Keratinocyte (primary cell): ENCODE measurements around the gene MS4A4A. TPM values are rescaled to one million over a fixed set of nuclear protein-coding genes. Genes with fewer than 3 reads are reported as not detected.

Experiments
- DNase-seq: peaks from one replicate; pipeline ENCODE4 v3.0.0-alpha.2; 2011; ENCODE audit warnings: low read depth, missing footprints, low spot score
- FAIRE-seq: peaks from 2 replicates; lab custom pipeline; 2011; peaks lifted over from hg19 to GRCh38; lab: Jason Lieb, UNC
- H2AFZ ChIP-seq: 2 replicates; pipeline ENCODE4 v1.6.0; 2012; ENCODE audit warnings: low read length, control low read depth, inconsistent platforms; ENCODE audit not compliant: control insufficient read depth
- H3K27ac ChIP-seq: 2 replicates; pipeline ENCODE4 v1.5.1; 2011; ENCODE audit warnings: low read length; ENCODE audit not compliant: control insufficient read depth, insufficient read depth
- H3K27me3 ChIP-seq: 3 replicates; pipeline ENCODE4 v1.6.0; 2011; ENCODE audit warnings: low read length; ENCODE audit not compliant: control insufficient read depth, insufficient read depth; ENCODE audit errors: extremely low read depth
- H3K36me3 ChIP-seq, 2 experiments: 2 replicates in 1 of 2; 3 replicates in 1 of 2; pipeline ENCODE4 v1.5.1; 2011; ENCODE audit warnings: low read length in 2 of 2, mild to moderate bottlenecking in 1 of 2; ENCODE audit not compliant: control insufficient read depth in 2 of 2, insufficient read depth in 2 of 2; ENCODE audit errors: extremely low read depth in 1 of 2
- H3K4me1 ChIP-seq: 3 replicates; pipeline ENCODE4 v1.5.1; 2011; ENCODE audit warnings: low read length; ENCODE audit not compliant: control insufficient read depth, insufficient read depth; ENCODE audit errors: extremely low read depth
- H3K4me2 ChIP-seq: 3 replicates; pipeline ENCODE4 v1.6.0; 2011; ENCODE audit warnings: low read depth, low read length; ENCODE audit not compliant: control insufficient read depth, insufficient read depth; ENCODE audit errors: extremely low read depth
- H3K4me3 ChIP-seq, 3 experiments: fragments of 200-600 bp in 1 of 3; sonication (generic) in 1 of 3; 2 replicates in 2 of 3; 3 replicates in 1 of 3; pipeline ENCODE4 v1.5.1; 2011 to 2016; ENCODE audit warnings: low read length in 3 of 3, mild to moderate bottlenecking in 3 of 3, control low read depth in 2 of 3, inconsistent platforms in 1 of 3, low read depth in 1 of 3, mixed read lengths in 1 of 3, mixed run types in 1 of 3, moderate library complexity in 1 of 3; ENCODE audit not compliant: control insufficient read depth in 2 of 3, insufficient read depth in 2 of 3; ENCODE audit errors: extremely low read depth in 1 of 3
- H3K79me2 ChIP-seq: 2 replicates; pipeline ENCODE4 v1.6.0; 2012; ENCODE audit warnings: low read length; ENCODE audit not compliant: control insufficient read depth, insufficient read depth
- H3K9ac ChIP-seq: 3 replicates; pipeline ENCODE4 v1.6.0; 2011; ENCODE audit warnings: low read length; ENCODE audit not compliant: control insufficient read depth, insufficient read depth; ENCODE audit errors: extremely low read depth
- H3K9me1 ChIP-seq: 3 replicates; pipeline ENCODE4 v1.6.0; 2011; ENCODE audit warnings: low read length; ENCODE audit not compliant: control insufficient read depth, insufficient read depth; ENCODE audit errors: extremely low read depth
- H3K9me3 ChIP-seq: 2 replicates; pipeline ENCODE4 v1.5.1; 2012; ENCODE audit warnings: low read depth, low read length; ENCODE audit not compliant: control insufficient read depth
- H4K20me1 ChIP-seq: 3 replicates; pipeline ENCODE4 v1.6.0; 2011; ENCODE audit warnings: low read length; ENCODE audit not compliant: control insufficient read depth, insufficient read depth; ENCODE audit errors: extremely low read depth
- EZH2 ChIP-seq: IDR thresholded peaks from one replicate; pipeline ENCODE4 v1.6.1; 2012; ENCODE audit warnings: inconsistent platforms, mild to moderate bottlenecking, low read length, moderate library complexity
- dilution Hi-C: fragments of 300-500 bp; cut with MboI; formaldehyde crosslinking; loops from one replicate; pipeline ENCODE4 v1.7.0; 2020; ENCODE audit warnings: low sequenced_read_pairs; ENCODE audit not compliant: extremely low pct_ligation_motif_present
- polyA plus RNA-seq, 5 experiments: library from polyadenylated mRNA; depleted of rRNA in 3 of 5; stranded (reverse) in 3 of 5; stranded (forward) in 1 of 5; unstranded in 1 of 5; fragments of >200 nt; gene quantifications; 1 replicate in 1 of 5; 2 replicates in 3 of 5; 3 replicates in 1 of 5; pipeline versions ENCODE4 v1.2.1 to v1.2.3, GENCODE V29; 2011 to 2012; ENCODE audit warnings: missing spikeins in 2 of 5, low read depth in 1 of 5, low replicate concordance in 1 of 5
- TF ChIP-seq, protein P1 (sequence below), 3 experiments: IDR thresholded peaks in 1 of 3; conservative IDR thresholded peaks in 1 of 3; optimal IDR thresholded peaks in 1 of 3; 2 replicates in 2 of 3; 3 replicates in 1 of 3; pipeline versions ENCODE3 to v1.5.1; 2011; ENCODE audit warnings: low read length in 3 of 3, mild to moderate bottlenecking in 3 of 3, moderate library complexity in 2 of 3, control low read depth in 1 of 3, inconsistent platforms in 1 of 3; ENCODE audit not compliant: insufficient read depth in 2 of 3; ENCODE audit errors: extremely low read depth in 1 of 3

Gene MS4A4A
- polyA plus RNA-seq, 1 donor (not counting 4 experiments of a cell fraction or from before 2014, with no cell fraction given), result not detected

DNA sequence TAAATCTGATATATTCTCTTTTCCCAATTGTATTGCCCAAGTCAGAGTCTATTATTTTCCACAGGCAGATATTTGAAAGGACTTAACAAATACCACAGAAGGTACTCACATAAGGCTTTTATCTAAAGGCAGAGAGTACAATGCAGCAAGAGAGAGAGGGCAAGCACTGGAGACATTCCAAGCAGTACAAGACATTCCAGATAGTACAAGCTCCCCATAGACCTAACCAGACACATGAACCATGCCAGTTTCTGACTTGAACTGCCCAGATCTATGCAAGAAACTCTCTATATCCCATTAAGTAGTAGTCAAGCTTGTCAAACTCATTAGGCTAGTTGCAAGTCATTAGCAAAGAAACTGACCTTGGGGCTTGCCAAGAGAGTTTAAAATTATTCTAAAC lies 35.4 kb downstream of the MS4A4A start:
- peaks cover 2% of the 10 kb centered on the region for H3K9me3 ChIP-seq
- H3K27ac ChIP-seq, result no peak overlapping the region
- no peak overlapping the region for H2AFZ ChIP-seq
- H3K9ac ChIP-seq, result no peak overlapping the region
- no peaks in the 10 kb centered on the region for H3K79me2 ChIP-seq
- no peaks in the 10 kb centered on the region for H3K36me3 ChIP-seq
- H4K20me1 ChIP-seq, result no peaks in the 10 kb centered on the region
- DNase-seq (no peak), FAIRE-seq (no peak)
- H3K27me3 ChIP-seq, result no peaks in the 10 kb centered on the region
- H3K9me1 ChIP-seq, result no peaks in the 10 kb centered on the region
- no peak overlapping the region for H3K4me2 ChIP-seq
- no peak overlapping the region for H3K4me3 ChIP-seq
- no peaks in the 10 kb centered on the region for H3K4me1 ChIP-seq
- TF ChIP-seq EZH2, result no peak
- TF ChIP-seq, protein P1, sequence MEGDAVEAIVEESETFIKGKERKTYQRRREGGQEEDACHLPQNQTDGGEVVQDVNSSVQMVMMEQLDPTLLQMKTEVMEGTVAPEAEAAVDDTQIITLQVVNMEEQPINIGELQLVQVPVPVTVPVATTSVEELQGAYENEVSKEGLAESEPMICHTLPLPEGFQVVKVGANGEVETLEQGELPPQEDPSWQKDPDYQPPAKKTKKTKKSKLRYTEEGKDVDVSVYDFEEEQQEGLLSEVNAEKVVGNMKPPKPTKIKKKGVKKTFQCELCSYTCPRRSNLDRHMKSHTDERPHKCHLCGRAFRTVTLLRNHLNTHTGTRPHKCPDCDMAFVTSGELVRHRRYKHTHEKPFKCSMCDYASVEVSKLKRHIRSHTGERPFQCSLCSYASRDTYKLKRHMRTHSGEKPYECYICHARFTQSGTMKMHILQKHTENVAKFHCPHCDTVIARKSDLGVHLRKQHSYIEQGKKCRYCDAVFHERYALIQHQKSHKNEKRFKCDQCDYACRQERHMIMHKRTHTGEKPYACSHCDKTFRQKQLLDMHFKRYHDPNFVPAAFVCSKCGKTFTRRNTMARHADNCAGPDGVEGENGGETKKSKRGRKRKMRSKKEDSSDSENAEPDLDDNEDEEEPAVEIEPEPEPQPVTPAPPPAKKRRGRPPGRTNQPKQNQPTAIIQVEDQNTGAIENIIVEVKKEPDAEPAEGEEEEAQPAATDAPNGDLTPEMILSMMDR (optimal IDR thresholded peaks at IDR 0.05 in 1 of 3, IDR thresholded peaks at IDR 0.05 in 1 of 3, conservative IDR thresholded peaks at IDR 0.05 in 1 of 3; ENCODE audit: extremely low read depth in 1 of 3, insufficient read depth in 2 of 3, low read length in 3 of 3), result no peak
- dilution Hi-C loops, result no loop called here

DNA sequence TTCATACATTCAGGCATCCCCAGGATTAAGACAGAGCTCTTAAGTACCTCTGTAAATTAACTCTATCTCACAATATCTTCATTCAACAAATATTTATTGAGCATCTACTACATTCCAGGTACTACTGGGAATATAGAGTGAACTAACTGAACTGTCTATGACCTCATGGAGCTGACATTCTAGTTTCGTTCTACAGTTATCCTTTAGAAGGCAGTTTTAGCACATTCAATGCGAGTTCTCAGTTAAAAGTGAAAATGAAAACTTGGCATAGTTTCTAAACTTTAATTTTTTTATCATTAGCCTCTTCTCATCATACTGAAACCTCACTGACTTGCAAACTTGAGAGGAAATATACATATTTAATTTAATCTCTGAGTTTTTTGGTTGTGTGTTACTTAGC lies 35.9 kb downstream of the MS4A4A start:
- Histone ChIP-seq H3K9ac (no peak overlapping the region), H3K79me2 (no peaks in the 10 kb centered on the region), H3K36me3 (no peaks in the 10 kb centered on the region), H3K27ac (no peak overlapping the region), H3K27me3 (no peaks in the 10 kb centered on the region), H3K9me1 (no peaks in the 10 kb centered on the region), H4K20me1 (no peaks in the 10 kb centered on the region), H3K4me2 (no peak overlapping the region), H3K4me1 (no peaks in the 10 kb centered on the region), H3K4me3 (no peak overlapping the region), H3K9me3 (peaks cover 2% of the 10 kb centered on the region), H2AFZ (no peak overlapping the region)
- dilution Hi-C loops, result no loop called here
- TF ChIP-seq, protein P1 (optimal IDR thresholded peaks at IDR 0.05 in 1 of 3, IDR thresholded peaks at IDR 0.05 in 1 of 3, conservative IDR thresholded peaks at IDR 0.05 in 1 of 3; ENCODE audit: extremely low read depth in 1 of 3, insufficient read depth in 2 of 3, low read length in 3 of 3), result no peak
- no peak for TF ChIP-seq EZH2
- FAIRE-seq, result no peak
- no peak for DNase-seq
